ENCODE measurements around the gene CSF1.

The CSF1 gene

GRCh38 chr1:109901141-109901523 is 9.5 kb upstream of the CSF1 start:
- in situ Hi-C loops (cut with MboI; ENCODE audit: low sequenced_read_pairs), result no loop called here

GRCh38 chr1:109901524-109902145 is 9.0 kb upstream of the CSF1 start:
- in situ Hi-C loops (cut with MboI; ENCODE audit: low sequenced_read_pairs), result no loop called here

- in situ Hi-C loops (cut with MboI; ENCODE audit: low sequenced_read_pairs), result no loop called here
Observed at GRCh38 chr1:109902204-109902985, 8.3 kb upstream of the CSF1 start.

DNA sequence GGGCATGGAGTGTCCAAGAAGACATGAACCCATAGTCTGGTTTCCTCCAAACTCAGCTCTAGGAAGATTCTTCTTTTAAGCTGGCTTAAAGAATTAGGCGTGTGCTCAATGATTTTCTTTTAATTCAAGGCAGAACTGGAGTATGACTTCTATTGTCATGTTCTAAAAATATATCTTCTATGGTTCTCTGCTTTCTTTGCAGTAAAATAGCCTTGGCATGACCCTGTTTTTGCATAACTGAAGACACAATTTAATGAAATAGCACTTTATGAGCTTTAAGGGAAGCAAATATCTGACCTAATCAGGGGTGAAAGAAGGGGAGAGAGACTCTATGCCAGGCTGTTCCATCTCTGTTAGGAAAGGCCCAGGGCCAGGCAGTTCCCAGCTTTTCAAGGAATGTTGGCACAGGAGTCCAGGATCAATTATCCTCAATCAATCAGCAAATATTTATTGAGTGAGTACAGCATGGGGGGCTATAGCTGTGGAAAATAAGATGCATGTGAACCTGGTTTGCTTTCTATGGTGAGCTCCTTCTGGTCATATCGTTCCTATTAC is 7.2 kb upstream of the CSF1 start:
- in situ Hi-C loops (cut with MboI; ENCODE audit: low sequenced_read_pairs), result no loop called here

- in situ Hi-C loops (cut with MboI; ENCODE audit: low sequenced_read_pairs), result no loop called here
Observed at GRCh38 chr1:109904105-109904817, 6.4 kb upstream of the CSF1 start.

GRCh38 chr1:109905491-109905890 is 5.2 kb upstream of the CSF1 start:
- in situ Hi-C loops (cut with MboI; ENCODE audit: low sequenced_read_pairs), result no loop called here

- in situ Hi-C loops (cut with MboI; ENCODE audit: low sequenced_read_pairs), result no loop called here
Observed at GRCh38 chr1:109906160-109906838, 4.3 kb upstream of the CSF1 start.

- in situ Hi-C loops (cut with MboI; ENCODE audit: low sequenced_read_pairs), result no loop called here
Observed at GRCh38 chr1:109906839-109907180, 3.8 kb upstream of the CSF1 start.

DNA sequence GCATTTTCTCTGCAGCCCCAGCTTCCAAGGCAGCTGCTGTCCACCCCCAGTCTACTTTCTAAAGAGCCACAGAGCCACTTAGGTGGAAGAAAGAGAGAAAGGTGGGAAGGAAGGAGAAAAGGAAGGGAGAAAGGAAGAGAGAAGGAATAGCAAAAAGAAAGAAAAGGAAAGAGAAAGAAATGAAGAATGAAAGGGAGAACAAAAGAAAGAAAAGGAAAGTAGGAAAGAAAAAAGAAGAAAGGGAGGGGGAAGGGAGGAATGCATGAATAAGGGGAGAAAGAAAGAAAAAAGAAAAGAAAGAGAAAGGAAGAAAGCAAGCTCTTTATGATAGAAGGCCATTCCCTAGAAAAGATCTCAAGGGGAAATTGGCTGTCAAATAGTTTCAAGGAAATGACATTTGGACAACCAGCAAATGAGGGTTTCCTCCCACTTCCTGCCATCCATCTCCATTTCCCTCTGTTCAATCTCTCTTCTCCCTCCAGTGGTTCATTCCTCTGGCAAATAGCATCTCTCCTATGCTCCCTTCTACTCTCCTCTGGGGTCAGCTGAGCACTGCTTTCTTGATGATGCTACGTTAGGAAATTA is 3.4 kb upstream of the CSF1 start:
- in situ Hi-C loops (cut with MboI; ENCODE audit: low sequenced_read_pairs), result no loop called here

DNA sequence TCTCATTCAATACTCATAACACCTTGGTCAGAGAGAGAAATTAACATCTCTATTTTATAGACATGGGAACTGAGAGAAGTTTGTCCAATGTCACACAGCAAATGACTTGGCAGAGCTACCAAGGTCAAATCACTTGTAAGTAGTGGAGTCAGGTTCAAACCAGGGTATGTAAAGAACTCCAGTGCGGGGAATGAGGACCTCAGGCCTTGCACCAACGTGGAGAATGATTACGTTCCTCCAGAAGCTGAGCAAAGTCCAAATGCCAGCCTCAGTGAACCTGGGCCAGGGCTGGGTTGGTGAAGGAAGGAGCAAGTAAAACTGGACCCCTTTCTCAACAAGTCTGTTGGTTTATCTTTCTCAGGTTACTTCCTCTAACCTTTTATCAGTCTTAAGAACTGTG is 1.8 kb upstream of the CSF1 start:
- in situ Hi-C loops (cut with MboI; ENCODE audit: low sequenced_read_pairs), result no loop called here

DNA sequence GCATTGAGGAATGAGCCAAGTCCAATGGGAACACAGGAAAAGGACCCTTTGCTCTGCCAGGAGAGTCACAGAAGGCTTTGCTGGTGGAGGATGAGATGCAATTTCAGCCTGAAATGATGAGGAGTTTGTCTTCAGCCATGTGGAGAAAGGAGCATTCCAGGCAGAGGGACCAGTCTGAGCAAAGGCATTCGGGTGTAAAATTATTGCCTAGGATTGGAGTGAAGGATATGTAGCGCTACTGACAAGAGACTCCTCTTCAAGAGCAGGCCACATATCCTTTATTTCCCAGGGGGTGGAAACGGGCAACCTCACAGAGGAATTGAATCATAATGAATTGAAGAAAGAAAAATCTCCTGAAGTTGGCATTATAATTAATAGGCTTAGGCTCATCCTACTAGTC is 1.1 kb upstream of the CSF1 start:
- in situ Hi-C loops (cut with MboI; ENCODE audit: low sequenced_read_pairs), result no loop called here

DNA sequence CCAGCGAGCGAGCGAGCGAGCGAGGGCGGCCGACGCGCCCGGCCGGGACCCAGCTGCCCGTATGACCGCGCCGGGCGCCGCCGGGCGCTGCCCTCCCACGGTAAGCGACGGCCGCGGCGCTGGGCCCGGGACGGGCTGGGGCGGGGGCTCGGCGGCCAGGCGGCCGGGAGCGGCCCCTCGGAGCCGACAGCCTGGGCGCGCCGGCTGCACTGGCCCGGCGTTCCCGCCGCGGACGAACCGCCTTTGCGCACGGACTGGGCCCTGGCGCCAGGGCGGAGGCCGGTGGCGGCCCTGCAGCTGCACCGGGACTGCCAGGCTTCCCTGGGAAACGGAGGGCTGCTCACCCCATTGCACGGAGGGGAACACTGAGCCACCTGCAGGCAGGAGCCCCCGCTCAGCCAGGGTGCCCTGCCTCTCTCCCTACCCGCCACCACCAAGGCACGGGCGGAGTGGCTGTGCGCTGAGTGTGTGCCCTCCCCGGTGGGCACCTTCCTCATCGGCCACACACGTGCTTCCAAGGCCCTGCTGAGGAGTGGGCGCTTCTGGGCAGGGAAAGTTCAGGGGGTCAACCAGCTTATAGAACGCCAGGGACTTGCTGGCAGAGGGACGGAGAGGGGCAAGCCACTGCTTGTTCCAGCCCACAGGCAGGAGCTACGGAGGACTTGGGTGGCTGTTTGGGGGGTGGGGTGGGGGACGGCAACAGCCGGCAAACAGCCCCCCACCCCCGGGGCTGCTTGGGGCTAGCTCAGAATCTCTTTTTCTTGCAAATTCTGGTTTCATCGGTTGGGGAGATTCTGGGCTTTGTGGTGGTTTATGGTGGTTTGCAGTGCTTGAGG is 532 bp downstream of the CSF1 start:
- in situ Hi-C loops (cut with MboI; ENCODE audit: low sequenced_read_pairs), result no loop called here

DNA sequence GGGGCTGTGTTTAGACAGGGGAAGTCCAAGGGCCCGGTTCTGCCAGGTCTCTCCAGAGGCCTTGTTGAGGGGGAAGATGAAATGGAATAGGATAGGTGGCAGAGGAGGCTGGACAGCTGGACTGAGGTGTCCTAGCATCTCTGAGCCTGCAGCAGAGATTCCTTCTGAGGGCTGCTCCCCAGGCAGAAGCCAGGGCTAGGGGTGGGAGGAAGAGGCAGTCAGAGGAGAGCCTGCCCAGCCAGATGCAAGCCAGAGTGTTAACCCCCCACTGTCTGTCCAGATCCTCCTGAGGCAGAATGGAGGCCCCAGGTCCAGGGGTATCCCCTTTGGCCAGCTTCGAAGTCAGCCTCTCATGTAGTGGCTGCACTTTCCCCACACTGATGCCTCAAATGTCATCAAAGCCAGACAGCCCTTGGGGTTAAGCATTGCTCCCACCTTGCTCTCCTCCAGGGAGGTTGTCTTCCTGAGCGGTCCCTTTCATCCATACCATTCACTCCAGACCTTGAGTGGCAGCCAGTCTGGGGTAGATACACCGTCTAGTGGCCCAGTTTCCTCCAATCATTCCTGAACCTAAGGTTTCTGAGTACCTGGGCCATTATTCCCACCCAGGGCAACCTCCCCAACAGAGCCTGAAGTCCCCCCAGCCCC is 1.7 kb downstream of the CSF1 start:
- in situ Hi-C loops (cut with MboI; ENCODE audit: low sequenced_read_pairs), result no loop called here

DNA sequence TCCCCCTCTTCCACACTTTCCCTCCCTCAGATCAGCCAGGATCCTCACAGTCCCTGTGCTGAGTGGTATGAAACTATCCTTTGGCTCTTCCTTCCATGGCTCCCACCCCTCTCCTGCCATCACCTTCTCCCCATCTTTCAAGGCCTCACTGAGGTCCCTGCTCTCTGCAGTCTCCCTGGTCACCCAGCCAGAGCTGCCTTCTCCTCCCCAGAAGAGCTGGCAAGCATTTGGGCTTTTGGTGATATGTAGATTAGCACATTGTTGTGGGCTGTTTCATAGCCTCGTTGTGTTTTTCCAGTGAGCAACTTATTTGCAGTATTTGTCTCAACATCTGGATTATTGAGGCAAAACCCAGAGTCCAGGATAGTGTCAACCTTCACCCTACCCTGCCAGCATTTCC is 2.2 kb downstream of the CSF1 start:
- in situ Hi-C loops (cut with MboI; ENCODE audit: low sequenced_read_pairs), result no loop called here

GRCh38 chr1:109913360-109913879 is 2.8 kb downstream of the CSF1 start:
- in situ Hi-C loops (cut with MboI; ENCODE audit: low sequenced_read_pairs), result no loop called here

- in situ Hi-C loops (cut with MboI; ENCODE audit: low sequenced_read_pairs), result no loop called here
Observed at GRCh38 chr1:109914587-109915240, 4.1 kb downstream of the CSF1 start.

DNA sequence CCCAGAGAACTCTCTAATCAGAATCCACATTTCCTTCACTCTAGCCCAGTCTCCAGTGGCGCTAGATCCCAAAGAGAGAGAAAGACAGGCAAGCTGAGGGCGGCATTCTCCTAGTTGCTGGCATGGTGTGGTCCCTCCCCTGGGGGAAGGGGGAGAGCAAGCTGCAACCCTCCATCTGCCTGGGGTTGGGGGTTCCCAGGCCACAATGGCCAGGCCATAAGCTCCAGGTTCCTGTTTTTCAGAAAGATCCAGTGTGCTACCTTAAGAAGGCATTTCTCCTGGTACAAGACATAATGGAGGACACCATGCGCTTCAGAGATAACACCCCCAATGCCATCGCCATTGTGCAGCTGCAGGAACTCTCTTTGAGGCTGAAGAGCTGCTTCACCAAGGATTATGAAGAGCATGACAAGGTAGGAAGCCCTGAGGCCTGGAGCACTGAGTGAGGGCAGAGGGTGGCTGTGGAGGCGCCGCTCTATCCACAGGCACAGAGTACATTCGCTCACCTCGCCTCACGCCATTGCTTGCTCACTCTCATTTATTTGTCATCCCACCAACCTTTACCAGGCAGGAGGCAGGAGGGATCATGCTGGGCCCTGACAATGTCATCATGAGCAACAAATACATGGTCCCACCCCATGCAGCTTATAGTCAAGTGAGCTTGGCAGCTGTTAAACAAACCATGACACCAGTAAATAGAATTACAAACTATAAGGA is 6.6 kb downstream of the CSF1 start:
- in situ Hi-C loops (cut with MboI; ENCODE audit: low sequenced_read_pairs), result no loop called here

Measured in HL-60/S4 treated with phorbol 12-myristate 13-acetate at 8.2 ng/mL for 4 days and 3 days (cell line).